ENCODE measurements around the gene DPP6. TPM values are rescaled to one million over a fixed set of nuclear protein-coding genes. Genes with fewer than 3 reads are reported as not detected.
"Not testable (repeated sequence)": the region's sequence is repeated elsewhere in the genome, so short reads cannot be mapped to it uniquely, and the experiment has no call there.

The DPP6 gene
- polyA plus RNA-seq, 1 of the 3 experiments (the other 2 are of a cell fraction): not detected

DNA sequence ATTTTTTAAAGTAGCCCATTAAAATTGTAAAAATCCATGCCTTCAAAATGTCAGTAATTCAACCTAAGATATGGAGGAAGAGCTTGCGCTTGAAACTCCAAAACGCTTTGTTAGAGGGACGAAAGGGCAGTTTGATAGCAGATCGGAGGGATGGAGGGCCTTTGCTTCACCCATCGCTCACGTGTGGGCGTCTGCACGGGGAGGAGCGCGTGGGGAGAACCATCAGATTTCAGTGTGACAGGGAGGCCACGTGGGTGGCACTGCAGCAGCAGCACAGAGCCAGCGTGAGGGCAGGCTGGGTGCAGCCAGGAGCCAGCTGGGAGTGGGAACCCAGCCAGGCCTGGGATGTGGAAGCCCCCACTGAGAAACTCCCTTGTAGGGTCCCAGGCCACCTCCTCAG lies 625.3 kb downstream of the DPP6 start:
- no peaks in the 10 kb centered on the region for H4K20me1 ChIP-seq (ENCODE audit: insufficient read depth)
- H2AFZ ChIP-seq (ENCODE audit: low read depth): no peak overlapping the region
- no peaks in the 10 kb centered on the region for H3K36me3 ChIP-seq (replicated peaks in 1 of 2; ENCODE audit: control insufficient read depth in 1 of 2, insufficient read depth in 2 of 2, low read length in 1 of 2)
- peaks cover 7% of the 10 kb centered on the region; the same call in 1 of the 2 replicates for H3K9me3 ChIP-seq
- H3K9ac ChIP-seq: no peak overlapping the region
- no peak overlapping the region for H3K4me2 ChIP-seq
- CTCF ChIA-PET: interaction anchor here (0.9 to 2.9 kb wide), 6 partner anchors 9 to 93 kb away, joined by 3 to 13 read pairs (median 4); no protein-coding TSS in a partner anchor
- H3K27ac ChIP-seq (ENCODE audit: low read depth in 2 of 2, low read length in 1 of 2): no peak overlapping the region
- no peak overlapping the region for H3K4me3 ChIP-seq (ENCODE audit: low read depth in 2 of 2, low read length in 1 of 2)
- no peak for DNase-seq
- H3K27me3 ChIP-seq (ENCODE audit: insufficient read depth): no peaks in the 10 kb centered on the region
- no peaks in the 10 kb centered on the region for H3K9me2 ChIP-seq
- H3F3A ChIP-seq (replicated peaks; ENCODE audit: insufficient read depth): no peaks in the 10 kb centered on the region
- H3K79me2 ChIP-seq (ENCODE audit: insufficient read depth): no peaks in the 10 kb centered on the region
- no peak for TF ChIP-seq TCF12 (IDR thresholded peaks at IDR 0.05)
- TF ChIP-seq RCOR1 (IDR thresholded peaks at IDR 0.05; ENCODE audit: low read length): no peak
- TF ChIP-seq FOXM1 (IDR thresholded peaks at IDR 0.05; ENCODE audit: low read depth): no peak
- TF ChIP-seq CTCF (IDR thresholded peaks at IDR 0.05): no peak
- no peak for TF ChIP-seq FOXJ3 (CRISPR knock-in tag; IDR thresholded peaks at IDR 0.05)
- TF ChIP-seq TEAD4 (IDR thresholded peaks at IDR 0.05; ENCODE audit: borderline replicate concordance, insufficient read depth): no peak
- WGBS (ENCODE audit: low lambda C conversion rate): 53% methylated on average over 12 of the region's 12 CpGs
- peaks cover 0 to 9% of the 10 kb centered on the region in 2 experiments; a peak in 1 of 4 replicates for H3K4me1 ChIP-seq (ENCODE audit: control insufficient read depth in 1 of 2, insufficient read depth in 2 of 2, low read depth in 1 of 2, low read length in 1 of 2)
- POLR2A ChIA-PET: no interaction called here

DNA sequence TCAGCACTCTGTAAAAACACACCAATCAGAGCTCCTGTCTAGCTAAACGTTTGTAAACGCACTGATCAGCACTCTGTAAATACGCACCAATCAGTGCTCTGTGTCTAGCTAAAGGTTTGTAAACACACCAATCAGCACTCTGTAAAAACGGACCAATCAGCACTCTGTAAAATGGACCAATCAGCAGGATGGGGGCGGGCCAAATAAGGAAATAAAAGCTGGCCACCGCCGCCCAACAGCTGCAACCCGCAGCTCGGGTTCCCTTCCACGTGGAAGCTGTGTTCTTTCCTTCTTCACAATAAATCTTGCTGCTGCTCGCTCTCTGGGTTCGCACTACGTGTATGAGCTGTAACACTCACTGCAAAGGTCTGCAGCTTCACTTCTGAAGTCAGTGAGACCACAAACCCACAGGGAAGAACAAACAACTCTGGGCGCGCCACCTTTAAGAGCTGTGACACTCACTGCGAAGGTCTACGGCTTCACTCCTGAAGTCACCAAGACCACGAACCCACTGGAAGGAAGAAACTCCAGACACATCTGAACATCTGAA lies 625.9 kb downstream of the DPP6 start:
- H3K27me3 ChIP-seq (ENCODE audit: insufficient read depth); H4K20me1 ChIP-seq (ENCODE audit: insufficient read depth); H3K9me2 ChIP-seq; H3K36me3 ChIP-seq (replicated peaks in 1 of 2; ENCODE audit: control insufficient read depth in 1 of 2, insufficient read depth in 2 of 2, low read length in 1 of 2); H3K27ac ChIP-seq (ENCODE audit: low read depth in 2 of 2, low read length in 1 of 2); H3K9ac ChIP-seq; H3K4me2 ChIP-seq; POLR2A ChIA-PET; H3K4me1 ChIP-seq (ENCODE audit: control insufficient read depth in 1 of 2, insufficient read depth in 2 of 2, low read depth in 1 of 2, low read length in 1 of 2); H3K79me2 ChIP-seq (ENCODE audit: insufficient read depth); H3K4me3 ChIP-seq (ENCODE audit: low read depth in 2 of 2, low read length in 1 of 2); H3F3A ChIP-seq (replicated peaks; ENCODE audit: insufficient read depth); H3K9me3 ChIP-seq; DNase-seq; H2AFZ ChIP-seq (ENCODE audit: low read depth): not testable (repeated sequence)
- CTCF ChIA-PET: interaction anchor here (1.1 to 2.9 kb wide), 5 partner anchors 9 to 94 kb away, joined by 3 to 13 read pairs (median 4); no protein-coding TSS in a partner anchor
- WGBS (ENCODE audit: low lambda C conversion rate): 61% methylated on average over 18 of the region's 18 CpGs

- H3K36me3 ChIP-seq (replicated peaks in 1 of 2; ENCODE audit: control insufficient read depth in 1 of 2, insufficient read depth in 2 of 2, low read length in 1 of 2): no peaks in the 10 kb centered on the region
- H3K79me2 ChIP-seq (ENCODE audit: insufficient read depth): no peaks in the 10 kb centered on the region
- no peak for DNase-seq
- ChIA-PET POLR2A (no interaction called here), CTCF (interaction anchor here (1.1 to 2.9 kb wide), 4 partner anchors 11 to 110 kb away, joined by 3 to 13 read pairs (median 6); no protein-coding TSS in a partner anchor)
- no peaks in the 10 kb centered on the region for H3F3A ChIP-seq (replicated peaks; ENCODE audit: insufficient read depth)
- H3K4me1 ChIP-seq (ENCODE audit: control insufficient read depth in 1 of 2, insufficient read depth in 2 of 2, low read depth in 1 of 2, low read length in 1 of 2): peaks cover 0 to 14% of the 10 kb centered on the region in 2 experiments; a peak in 2 of 4 replicates
- H3K9ac ChIP-seq: no peak overlapping the region
- peaks cover 7% of the 10 kb centered on the region; the same call in 1 of the 2 replicates for H3K9me3 ChIP-seq
- no peak overlapping the region for H2AFZ ChIP-seq (ENCODE audit: low read depth)
- no peak overlapping the region for H3K27ac ChIP-seq (ENCODE audit: low read depth in 2 of 2, low read length in 1 of 2)
- WGBS (ENCODE audit: low lambda C conversion rate): 53% methylated on average over 8 of the region's 8 CpGs
- H3K9me2 ChIP-seq: no peaks in the 10 kb centered on the region
- no peaks in the 10 kb centered on the region for H4K20me1 ChIP-seq (ENCODE audit: insufficient read depth)
- H3K4me2 ChIP-seq: no peak overlapping the region
- H3K27me3 ChIP-seq (ENCODE audit: insufficient read depth): no peaks in the 10 kb centered on the region
- H3K4me3 ChIP-seq (ENCODE audit: low read depth in 2 of 2, low read length in 1 of 2): no peak overlapping the region
- TF ChIP-seq RXRA (IDR thresholded peaks at IDR 0.05; ENCODE audit: borderline replicate concordance, low read depth) (no peak), NRF1 (IDR thresholded peaks at IDR 0.05; ENCODE audit: low read depth, low read length) (no peak), EP300 (IDR thresholded peaks at IDR 0.05; ENCODE audit: borderline replicate concordance in 1 of 2, low read depth in 1 of 2, low read length in 1 of 2) (no peak), FOXM1 (IDR thresholded peaks at IDR 0.05; ENCODE audit: low read depth) (no peak), ELF1 (IDR thresholded peaks at IDR 0.05) (no peak), EZH2phosphoT487 (IDR thresholded peaks at IDR 0.05; ENCODE audit: borderline replicate concordance, low read depth) (no peak), USF1 (IDR thresholded peaks at IDR 0.05; ENCODE audit: borderline replicate concordance, low read depth) (no peak), TAF1 (IDR thresholded peaks at IDR 0.05; ENCODE audit: borderline replicate concordance, low read depth, low read length) (no peak), JUND (IDR thresholded peaks at IDR 0.05) (no peak), NFIC (IDR thresholded peaks at IDR 0.05; ENCODE audit: borderline replicate concordance) (no peak), SIN3A (IDR thresholded peaks at IDR 0.05; ENCODE audit: borderline replicate concordance, low read depth, low read length) (no peak), TCF12 (IDR thresholded peaks at IDR 0.05) (no peak), GABPA (IDR thresholded peaks at IDR 0.05; ENCODE audit: low read depth) (no peak)
These were observed 627.3 kb downstream of the DPP6 start for GRCh38 chr7:154679379-154680053.
